Panc1 (cell line): Measurements from ENCODE around the gene MTUS2. TPM values are rescaled to one million over a fixed set of nuclear protein-coding genes. Genes with fewer than 3 reads are reported as not detected.
"Not testable (repeated sequence)": the region's sequence is repeated elsewhere in the genome, so short reads cannot be mapped to it uniquely, and the experiment has no call there.

Experiments
- ATAC-seq: fragments of 200-7000 bp; cut with Tn5 transposase; 2 replicates; pipeline ENCODE4 v1.9.1; 2020; ENCODE audit warnings: mild to moderate bottlenecking, moderate library complexity
- BruUV-seq: library from RNA; stranded (reverse); fragments of 400-500 nt; replicated peaks from 2 replicates; lab custom pipeline; 2021; lab: Mats Ljungman, UMichigan
- CTCF ChIA-PET: fragments of 300-600 bp; sonication (Branson Sonifier 250); formaldehyde crosslinking; loops from one replicate; lab custom pipeline; 2022; ENCODE audit warnings: antibody characterized with exemption; lab: Charles Lee
- POLR2A ChIA-PET: fragments of 300-600 bp; sonication (Branson Sonifier 250); formaldehyde crosslinking; loops from one replicate; lab custom pipeline; 2022; ENCODE audit warnings: antibody characterized with exemption; lab: Charles Lee
- DNase-seq: peaks from one replicate; pipeline ENCODE4 v3.0.0-alpha.2; 2010; ENCODE audit warnings: low read depth, low spot score
- H3K27ac ChIP-seq: 2 replicates; pipeline ENCODE4 v1.5.1; 2011; ENCODE audit warnings: mild to moderate bottlenecking, low read length, inconsistent platforms
- H3K27me3 ChIP-seq: fragments of 200-500 bp; sonication (Bioruptor generic); 2 replicates; pipeline ENCODE4 v1.6.0; 2014; ENCODE audit warnings: low read length, inconsistent platforms; ENCODE audit not compliant: control insufficient read depth, insufficient read depth
- H3K36me3 ChIP-seq: fragments of 200-500 bp; sonication (Bioruptor generic); 2 replicates; pipeline ENCODE4 v1.5.1; 2014; ENCODE audit warnings: inconsistent platforms, mild to moderate bottlenecking, low read length, moderate library complexity; ENCODE audit not compliant: control insufficient read depth, insufficient read depth
- H3K4me1 ChIP-seq: 2 replicates; pipeline ENCODE4 v1.5.1; 2011; ENCODE audit warnings: inconsistent platforms, mild to moderate bottlenecking, low read length, moderate library complexity; ENCODE audit not compliant: control insufficient read depth, insufficient read depth
- H3K4me3 ChIP-seq, 2 experiments: 2 replicates each; pipeline ENCODE4 v1.5.1; 2011 to 2012; ENCODE audit warnings: low read depth in 2 of 2, low read length in 2 of 2, mild to moderate bottlenecking in 2 of 2, inconsistent platforms in 1 of 2, moderate library complexity in 1 of 2
- H3K9me3 ChIP-seq: fragments of 200-500 bp; sonication (Bioruptor generic); 2 replicates; pipeline ENCODE4 v1.5.1; 2014; ENCODE audit warnings: low read depth, mild to moderate bottlenecking, inconsistent platforms, low read length, moderate library complexity; ENCODE audit not compliant: control insufficient read depth, insufficient read depth
- CTCF ChIP-seq: fragments of 450-650 bp; IDR thresholded peaks from 2 replicates; pipeline ENCODE4 v1.5.1; 2017; ENCODE audit warnings: mild to moderate bottlenecking
- POLR2AphosphoS5 ChIP-seq: IDR thresholded peaks from 2 replicates; pipeline ENCODE4 v1.6.1; 2012; ENCODE audit warnings: mild to moderate bottlenecking, low read depth, low read length, moderate library complexity
- REST ChIP-seq, 2 experiments: IDR thresholded peaks; 2 replicates each; pipeline ENCODE4 v1.6.1; 2011 to 2012; ENCODE audit warnings: low read depth in 2 of 2, control low read depth in 1 of 2, low read length in 1 of 2, mild to moderate bottlenecking in 1 of 2, moderate library complexity in 1 of 2; ENCODE audit not compliant: insufficient read depth in 1 of 2
- SIN3A ChIP-seq: IDR thresholded peaks from 2 replicates; pipeline ENCODE4 v1.6.1; 2012; ENCODE audit warnings: low read depth, mild to moderate bottlenecking, low read length, moderate library complexity, borderline replicate concordance; ENCODE audit not compliant: insufficient read depth
- TCF7L2 ChIP-seq: IDR thresholded peaks from 2 replicates; pipeline ENCODE4 v1.6.1; 2011; ENCODE audit warnings: mild to moderate bottlenecking, low read depth, low read length, inconsistent platforms
- in situ Hi-C: cut with HindIII; loops from 2 replicates; pipeline ENCODE4 v1.10.0; 2016; ENCODE audit warnings: low sequenced_read_pairs, low pct_unique_long_range_greater_than_20kb
- intact Hi-C: fragments of 100-400 bp; cut with micrococcal nuclease; formaldehyde crosslinking; loops from one replicate; pipeline ENCODE4 v1.10.0; 2022; ENCODE audit not compliant: unreplicated experiment
- total RNA-seq: library from RNA; stranded (reverse); gene quantifications from one replicate; pipeline ENCODE4 v1.2.1, GENCODE V29; 2021; ENCODE audit not compliant: unreplicated experiment

The MTUS2 gene
- total RNA-seq, 1 experiment from 2014 or later, result 0.05 TPM

- H3K27me3 ChIP-seq, result no peaks in the 10 kb centered on the region
- CTCF ChIA-PET, result no interaction called here
- no TSS peak for BruUV-seq
- no peaks in the 10 kb centered on the region for H3K4me1 ChIP-seq
- TF ChIP-seq REST (IDR thresholded peaks at IDR 0.05; ENCODE audit: insufficient read depth in 1 of 2, low read depth in 2 of 2, low read length in 1 of 2) (no peak), SIN3A (no peak), TCF7L2 (no peak), CTCF (no peak), POLR2AphosphoS5 (no peak)
- no peak for ATAC-seq
- no peak for DNase-seq
- H3K9me3 ChIP-seq, result no peaks in the 10 kb centered on the region
- H3K4me3 ChIP-seq, result no peak overlapping the region
- no peak overlapping the region for H3K27ac ChIP-seq
- no peaks in the 10 kb centered on the region for H3K36me3 ChIP-seq
- intact Hi-C loops, result no loop called here
- in situ Hi-C loops, result no loop called here
- POLR2A ChIA-PET, result no interaction called here
Measured at GRCh38 chr13:29204651-29205050, 384.5 kb downstream of the MTUS2 start.

GRCh38 chr13:29210676-29211075 is 390.5 kb downstream of the MTUS2 start:
- in situ Hi-C loops, result no loop called here
- Histone ChIP-seq H3K27ac (no peak overlapping the region), H3K36me3 (no peaks in the 10 kb centered on the region), H3K27me3 (no peaks in the 10 kb centered on the region), H3K4me3 (no peak overlapping the region), H3K9me3 (no peaks in the 10 kb centered on the region), H3K4me1 (no peaks in the 10 kb centered on the region)
- intact Hi-C loops, result no loop called here
- ATAC-seq, result no peak
- no peak for DNase-seq
- no TSS peak for BruUV-seq
- POLR2A ChIA-PET, result no interaction called here
- CTCF ChIA-PET, result no interaction called here
- TF ChIP-seq POLR2AphosphoS5, result no peak
- TF ChIP-seq SIN3A, result no peak
- TF ChIP-seq CTCF, result no peak
- no peak for TF ChIP-seq TCF7L2
- no peak for TF ChIP-seq REST (IDR thresholded peaks at IDR 0.05; ENCODE audit: insufficient read depth in 1 of 2, low read depth in 2 of 2, low read length in 1 of 2)

- POLR2A ChIA-PET, CTCF ChIA-PET, DNase-seq, H3K9me3 ChIP-seq, ATAC-seq, H3K27me3 ChIP-seq, in situ Hi-C loops, intact Hi-C loops, H3K4me3 ChIP-seq, BruUV-seq, H3K36me3 ChIP-seq, H3K27ac ChIP-seq, H3K4me1 ChIP-seq: not testable (repeated sequence)
Measured at GRCh38 chr13:29211162-29211561, 391.0 kb downstream of the MTUS2 start.
